Uterus (tissue), 4 donors: Measurements from ENCODE around the gene THSD7B. TPM values are rescaled to one million over a fixed set of nuclear protein-coding genes. Genes with fewer than 3 reads are reported as not detected.

Experiments used
- DNase-seq, 2 donors: peaks; one replicate each; pipeline ENCODE4 v3.0.0-alpha.2; 2019 to 2020
- H3K27ac ChIP-seq, 2 donors: fragments of 200-600 bp; sonication (generic); 1 replicate in 1 of 2; 2 replicates in 1 of 2; pipeline ENCODE4 v1.5.1; 2016 to 2018
- H3K27me3 ChIP-seq, 2 donors: fragments of 200-600 bp; sonication (generic); one replicate each; pipeline ENCODE4 v1.5.1; 2018 to 2019; ENCODE audit warnings: control low read depth in 1 of 2
- H3K36me3 ChIP-seq, 2 donors: fragments of 200-600 bp; sonication (generic); one replicate each; pipeline ENCODE4 v1.5.1; 2019; ENCODE audit warnings: control low read depth in 1 of 2
- H3K4me1 ChIP-seq, 2 donors: fragments of 200-600 bp; sonication (generic); one replicate each; pipeline ENCODE4 v1.5.1; 2018 to 2019; ENCODE audit warnings: control low read depth in 1 of 2
- H3K4me3 ChIP-seq, 2 donors: fragments of 200-600 bp; sonication (generic); 1 replicate in 1 of 2; 2 replicates in 1 of 2; pipeline ENCODE4 v1.5.1; 2018 to 2019; ENCODE audit warnings: mild to moderate bottlenecking in 1 of 2
- H3K9me3 ChIP-seq, 2 donors: fragments of 200-600 bp; sonication (generic); one replicate each; pipeline ENCODE4 v1.5.1; 2019; ENCODE audit warnings: control low read depth in 1 of 2
- POLR2A ChIP-seq, 2 donors: fragments of 450-650 bp; IDR thresholded peaks; one replicate each; pipeline ENCODE4 v1.6.1; 2016; ENCODE audit warnings: antibody characterized with exemption in 2 of 2, mild to moderate bottlenecking in 1 of 2, moderate library complexity in 1 of 2
- intact Hi-C: fragments of 100-400 bp; cut with DNase I; formaldehyde crosslinking; loops from one replicate; pipeline ENCODE4 v1.15.1; 2023; ENCODE audit warnings: low total_unique reads
- total RNA-seq, 4 donors: library from RNA; depleted of rRNA in 3 of 4; stranded (reverse); fragments of >200 nt in 3 of 4; gene quantifications; one replicate each; pipeline versions ENCODE4 v1.1.0 to v1.2.4, GENCODE V29; 2014 to 2023
- TF ChIP-seq, protein P1 (sequence below), 4 experiments: fragments of 200-600 bp in 2 of 4; fragments of 450-650 bp in 2 of 4; sonication (generic) in 2 of 4; IDR thresholded peaks; one replicate each; pipeline ENCODE4 v1.5.1; 2016 to 2019; ENCODE audit warnings: antibody characterized with exemption in 4 of 4, mild to moderate bottlenecking in 2 of 4, moderate library complexity in 1 of 4
- donor health status: DM: yes; HTN: yes; CAD: no.

THSD7B gene
- total RNA-seq, 4 donors from 2014 or later: 0.26 to 9.6 (median 0.67) TPM; not detected in 1

DNA sequence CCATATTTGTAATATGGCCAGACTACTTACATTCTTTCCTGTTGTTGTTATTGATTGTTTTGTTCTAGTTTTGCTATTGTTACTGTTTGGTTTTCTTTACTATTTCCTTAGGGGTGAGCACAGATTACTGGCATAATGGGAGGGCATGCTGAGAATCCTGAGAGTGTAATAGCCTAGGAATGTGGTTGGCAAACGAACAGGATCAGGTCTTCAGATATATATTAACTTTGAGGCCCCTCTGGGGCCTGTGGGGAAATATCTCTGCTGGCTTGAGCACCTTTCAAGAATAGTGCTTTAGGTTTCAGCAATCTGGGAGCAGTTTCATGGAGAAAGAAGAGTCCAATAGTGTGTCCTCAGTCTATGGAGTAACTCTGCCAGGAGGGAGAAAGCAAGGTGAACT is 144.4 kb downstream of the THSD7B start:
- H3K27ac ChIP-seq: no peak overlapping the region
- no peaks in the 10 kb centered on the region for H3K36me3 ChIP-seq
- H3K9me3 ChIP-seq: no peaks in the 10 kb centered on the region
- no peak overlapping the region for H3K4me3 ChIP-seq
- no peak for DNase-seq
- TF ChIP-seq, protein P1, sequence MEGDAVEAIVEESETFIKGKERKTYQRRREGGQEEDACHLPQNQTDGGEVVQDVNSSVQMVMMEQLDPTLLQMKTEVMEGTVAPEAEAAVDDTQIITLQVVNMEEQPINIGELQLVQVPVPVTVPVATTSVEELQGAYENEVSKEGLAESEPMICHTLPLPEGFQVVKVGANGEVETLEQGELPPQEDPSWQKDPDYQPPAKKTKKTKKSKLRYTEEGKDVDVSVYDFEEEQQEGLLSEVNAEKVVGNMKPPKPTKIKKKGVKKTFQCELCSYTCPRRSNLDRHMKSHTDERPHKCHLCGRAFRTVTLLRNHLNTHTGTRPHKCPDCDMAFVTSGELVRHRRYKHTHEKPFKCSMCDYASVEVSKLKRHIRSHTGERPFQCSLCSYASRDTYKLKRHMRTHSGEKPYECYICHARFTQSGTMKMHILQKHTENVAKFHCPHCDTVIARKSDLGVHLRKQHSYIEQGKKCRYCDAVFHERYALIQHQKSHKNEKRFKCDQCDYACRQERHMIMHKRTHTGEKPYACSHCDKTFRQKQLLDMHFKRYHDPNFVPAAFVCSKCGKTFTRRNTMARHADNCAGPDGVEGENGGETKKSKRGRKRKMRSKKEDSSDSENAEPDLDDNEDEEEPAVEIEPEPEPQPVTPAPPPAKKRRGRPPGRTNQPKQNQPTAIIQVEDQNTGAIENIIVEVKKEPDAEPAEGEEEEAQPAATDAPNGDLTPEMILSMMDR (IDR thresholded peaks at IDR 0.05): no peak
- no peak for TF ChIP-seq POLR2A (IDR thresholded peaks at IDR 0.05)
- no peaks in the 10 kb centered on the region for H3K27me3 ChIP-seq
- intact Hi-C loops: no loop called here
- no peaks in the 10 kb centered on the region for H3K4me1 ChIP-seq

DNA sequence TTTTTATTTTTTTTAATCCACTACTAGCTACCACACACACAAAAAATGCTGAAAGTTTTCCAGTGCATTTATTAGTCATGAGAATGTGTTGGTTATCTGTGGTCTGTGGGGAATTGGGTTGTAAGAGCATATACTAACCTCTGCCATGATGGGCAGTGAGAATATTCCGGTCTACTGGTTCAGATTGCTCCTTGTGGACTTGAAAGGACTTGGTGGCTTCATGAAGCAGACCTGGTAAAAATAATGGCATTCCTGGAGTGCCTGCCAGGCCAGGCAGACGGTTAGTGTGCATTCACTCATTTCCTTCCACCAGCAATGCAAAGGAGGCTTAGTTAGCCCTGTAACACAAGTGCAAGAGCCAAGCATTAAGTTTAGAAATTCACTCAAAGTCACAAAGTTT is 150.8 kb downstream of the THSD7B start:
- no peak overlapping the region for H3K4me3 ChIP-seq
- H3K27ac ChIP-seq: no peak overlapping the region
- no peaks in the 10 kb centered on the region for H3K27me3 ChIP-seq
- no peak for DNase-seq
- no peaks in the 10 kb centered on the region for H3K9me3 ChIP-seq
- intact Hi-C loops: no loop called here
- TF ChIP-seq POLR2A (IDR thresholded peaks at IDR 0.05): no peak
- TF ChIP-seq, protein P1 (IDR thresholded peaks at IDR 0.05): no peak
- no peaks in the 10 kb centered on the region for H3K36me3 ChIP-seq
- no peaks in the 10 kb centered on the region for H3K4me1 ChIP-seq

DNA sequence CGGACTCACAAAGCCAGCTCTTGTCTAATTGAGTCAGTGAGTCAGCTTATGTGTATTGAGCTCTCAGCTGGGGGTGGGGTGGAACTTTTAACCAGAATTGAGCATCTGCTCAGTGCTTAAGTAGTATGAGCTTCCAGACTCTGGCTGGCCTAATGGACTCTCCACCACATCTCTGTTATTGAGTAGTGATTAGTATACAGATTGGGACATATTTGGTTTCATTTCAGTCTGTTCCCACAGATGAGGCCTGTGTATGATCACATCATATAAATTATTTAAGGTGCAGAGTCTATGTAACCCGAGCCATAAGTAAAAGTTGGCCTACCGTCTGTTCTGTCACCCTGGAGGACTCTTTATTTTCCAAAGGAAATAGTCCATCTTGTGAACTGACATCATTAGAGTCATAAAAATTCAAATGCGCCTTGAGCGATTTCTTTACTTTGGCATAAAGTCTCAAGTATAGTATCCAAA is 152.1 kb downstream of the THSD7B start:
- TF ChIP-seq, protein P1 (IDR thresholded peaks at IDR 0.05): no peak
- TF ChIP-seq POLR2A (IDR thresholded peaks at IDR 0.05): no peak
- no peaks in the 10 kb centered on the region for H3K27me3 ChIP-seq
- intact Hi-C loops: no loop called here
- DNase-seq: no peak
- no peaks in the 10 kb centered on the region for H3K4me1 ChIP-seq
- H3K27ac ChIP-seq: no peak overlapping the region
- H3K9me3 ChIP-seq: no peaks in the 10 kb centered on the region
- no peaks in the 10 kb centered on the region for H3K36me3 ChIP-seq
- H3K4me3 ChIP-seq: no peak overlapping the region

DNA sequence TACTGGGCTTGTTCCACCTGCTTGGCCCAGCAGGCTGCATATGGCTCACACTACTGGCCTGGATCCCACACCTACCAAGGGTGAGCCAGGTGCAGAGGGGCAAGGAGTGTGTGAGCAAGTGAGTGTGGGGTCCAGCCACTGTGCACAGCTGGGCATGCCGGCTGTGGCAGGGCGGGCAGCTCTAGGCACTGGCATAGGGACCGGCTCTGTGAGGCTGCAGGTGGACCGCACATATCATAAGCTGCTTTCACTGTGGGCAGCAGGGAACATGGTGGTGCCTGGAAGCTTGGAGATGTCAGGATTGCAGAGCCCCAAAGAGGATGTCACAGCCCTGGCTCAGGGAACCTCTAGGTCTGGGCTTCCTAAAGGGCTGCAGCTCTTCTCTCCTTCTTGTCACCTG is 154.3 kb downstream of the THSD7B start:
- TF ChIP-seq, protein P1 (IDR thresholded peaks at IDR 0.05): no peak
- TF ChIP-seq POLR2A (IDR thresholded peaks at IDR 0.05): no peak
- intact Hi-C loops: no loop called here
- no peak for DNase-seq

DNA sequence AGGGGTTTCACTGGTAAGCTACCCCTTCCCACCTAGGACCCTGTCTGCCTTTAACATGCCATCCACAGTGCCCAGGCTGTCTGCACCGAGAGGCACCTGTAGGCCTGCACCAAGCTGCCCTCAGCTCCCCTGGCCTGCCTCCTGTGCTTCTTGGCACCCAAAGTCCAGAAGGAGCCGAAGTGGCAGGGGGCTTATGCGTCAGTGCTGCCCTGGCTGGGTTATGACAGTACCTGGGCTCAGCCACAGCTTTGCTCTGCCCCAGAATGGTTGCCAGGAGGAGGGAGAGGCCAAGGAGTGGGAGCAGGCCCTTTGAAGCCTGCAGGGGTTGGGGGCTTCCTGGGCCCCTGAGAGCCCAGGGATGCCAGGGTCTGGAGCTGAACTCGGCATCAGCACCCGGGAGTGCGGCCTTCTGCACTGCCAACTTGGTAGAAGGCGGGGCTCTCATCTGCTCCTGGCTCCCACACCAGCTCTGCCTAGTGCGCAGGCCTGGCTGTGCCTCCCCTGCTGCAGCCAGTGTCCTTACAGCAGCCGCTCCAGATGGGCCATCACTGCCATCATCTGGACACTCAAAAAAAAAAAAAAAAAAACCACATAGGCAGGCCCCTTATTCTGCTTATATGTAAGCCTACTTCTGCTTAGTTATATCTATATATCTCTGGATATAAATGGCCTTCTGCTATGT is 155.4 kb downstream of the THSD7B start:
- no peak overlapping the region for H3K4me3 ChIP-seq
- H3K4me1 ChIP-seq: no peaks in the 10 kb centered on the region
- no peaks in the 10 kb centered on the region for H3K9me3 ChIP-seq
- no peaks in the 10 kb centered on the region for H3K27me3 ChIP-seq
- no peak for DNase-seq
- H3K36me3 ChIP-seq: no peaks in the 10 kb centered on the region
- intact Hi-C loops: no loop called here
- TF ChIP-seq, protein P1 (IDR thresholded peaks at IDR 0.05): no peak
- no peak for TF ChIP-seq POLR2A (IDR thresholded peaks at IDR 0.05)
- no peak overlapping the region for H3K27ac ChIP-seq

More for the DNA sequence above, 154.3 kb downstream of the THSD7B start:
- no peaks in the 10 kb centered on the region for H3K4me1 ChIP-seq
- H3K4me3 ChIP-seq: no peak overlapping the region
- no peaks in the 10 kb centered on the region for H3K36me3 ChIP-seq
- H3K27me3 ChIP-seq: no peaks in the 10 kb centered on the region
- no peak overlapping the region for H3K27ac ChIP-seq
- no peaks in the 10 kb centered on the region for H3K9me3 ChIP-seq
